HG03457 (cell line): ENCODE results near the gene CREBL2.
"Not testable (repeated sequence)": the region's sequence is repeated elsewhere in the genome, so short reads cannot be mapped to it uniquely, and the experiment has no call there.

Source experiments
- ATAC-seq: cut with Tn5 transposase; IDR thresholded peaks from one replicate; pipeline ENCODE4 v1.9.1; 2021; ENCODE audit warnings: moderate number of reproducible peaks; ENCODE audit not compliant: unreplicated experiment

Gene CREBL2

DNA sequence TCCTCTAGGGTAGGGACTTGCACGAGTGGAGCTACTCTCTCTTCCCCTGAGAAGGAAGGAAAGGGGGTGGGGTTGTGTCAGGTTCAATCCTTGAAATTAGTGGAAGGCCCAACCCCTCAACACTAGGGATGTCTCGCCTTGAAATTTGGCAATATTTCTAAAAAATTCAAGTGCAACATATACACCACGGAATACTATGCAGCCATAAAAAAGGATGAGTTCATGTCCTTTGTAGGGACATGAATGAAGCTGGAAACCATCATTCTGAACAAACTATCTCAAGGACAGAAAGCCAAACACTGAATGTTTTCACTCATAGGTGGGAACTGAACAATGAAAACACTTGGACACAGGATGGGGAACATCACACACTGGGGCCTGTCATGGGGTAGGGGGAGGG lies 15.1 kb upstream of the CREBL2 start:
- not testable (repeated sequence) for ATAC-seq

GRCh38 chr12:12598864-12599263 lies 12.8 kb upstream of the CREBL2 start:
- no peak for ATAC-seq

- no peak for ATAC-seq
Measured at GRCh38 chr12:12599750-12600643, 11.7 kb upstream of the CREBL2 start.

GRCh38 chr12:12600659-12601058 lies 11.0 kb upstream of the CREBL2 start:
- no peak for ATAC-seq

DNA sequence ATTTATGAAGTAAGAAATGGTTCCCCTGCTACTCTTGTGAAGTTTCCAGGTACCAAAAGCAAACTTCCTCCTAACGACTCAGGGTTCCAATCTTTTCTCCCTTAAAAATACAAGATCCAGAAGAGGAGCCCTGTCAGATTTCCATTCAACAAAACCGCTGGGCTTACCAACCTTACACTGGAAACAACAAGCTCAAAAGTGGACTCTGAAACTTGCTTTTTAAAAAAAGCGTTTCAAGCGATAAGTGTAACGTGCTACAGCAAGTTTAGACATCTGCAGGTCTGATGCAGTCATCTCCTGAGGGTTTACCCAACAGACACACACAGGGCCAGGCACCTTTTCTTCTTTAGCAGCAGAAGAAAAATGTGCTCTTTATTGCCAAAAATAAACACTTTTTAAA lies 6.9 kb upstream of the CREBL2 start:
- no peak for ATAC-seq

DNA sequence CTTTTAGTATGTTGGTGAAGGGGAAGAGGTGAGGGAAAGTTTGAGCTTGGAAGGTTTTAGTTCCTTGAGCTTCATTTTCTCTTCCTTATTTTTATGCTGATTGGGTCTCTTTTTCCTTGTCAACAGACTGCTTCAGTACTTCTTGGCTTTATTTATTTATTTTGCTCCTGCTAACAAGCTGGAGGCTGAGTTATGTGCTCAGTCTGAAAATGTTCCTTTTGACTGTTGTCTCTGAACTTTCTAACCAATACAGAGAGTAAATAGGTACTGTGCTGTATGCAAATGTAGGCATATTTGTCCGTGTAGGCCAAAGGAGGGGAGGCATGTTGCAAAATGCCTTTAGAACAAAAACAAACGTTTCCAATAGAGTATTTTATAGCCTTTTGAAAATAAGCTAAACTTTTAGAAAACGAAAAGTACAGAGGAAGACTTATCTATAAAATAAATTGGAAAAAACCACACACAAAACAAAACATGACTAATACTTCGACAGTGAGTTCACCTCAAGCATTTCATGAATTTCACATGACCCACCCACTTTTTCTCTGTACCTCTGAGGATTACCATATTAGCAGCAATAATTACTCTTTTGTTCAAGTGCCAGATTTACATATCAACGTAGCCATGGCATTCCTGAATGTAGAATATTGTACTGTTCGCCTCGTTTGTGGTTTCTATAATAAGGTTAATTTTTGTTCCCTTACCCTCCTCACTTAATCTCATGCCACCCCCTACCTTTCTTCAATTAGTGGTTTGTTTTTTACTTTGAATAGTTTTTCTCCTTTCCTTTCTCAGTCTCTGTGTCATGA lies 4.7 kb upstream of the CREBL2 start:
- no peak for ATAC-seq

GRCh38 chr12:12608557-12608957 lies 3.1 kb upstream of the CREBL2 start:
- ATAC-seq: no peak

- no peak for ATAC-seq
Measured at GRCh38 chr12:12609692-12610091, 2.0 kb upstream of the CREBL2 start.

DNA sequence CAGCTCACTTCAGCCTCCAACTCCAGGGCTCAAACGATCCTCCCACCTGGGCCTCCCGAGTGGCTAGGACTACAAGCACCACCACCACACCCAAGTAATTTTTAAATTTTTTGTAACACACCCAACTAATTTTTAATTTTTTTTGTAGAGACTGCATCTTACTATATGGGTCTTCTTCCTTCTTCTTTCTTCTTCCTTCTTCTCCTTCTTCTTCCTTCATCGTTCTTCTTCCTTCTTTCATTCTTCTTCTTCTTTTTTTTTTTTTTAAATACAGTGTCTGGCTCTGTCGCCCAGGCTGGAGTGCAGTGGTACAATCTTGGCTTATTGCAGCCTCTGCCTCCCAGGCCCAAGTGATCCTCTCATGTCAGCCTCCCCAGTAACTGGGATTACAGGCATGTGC lies 965 bp upstream of the CREBL2 start:
- ATAC-seq: no peak

DNA sequence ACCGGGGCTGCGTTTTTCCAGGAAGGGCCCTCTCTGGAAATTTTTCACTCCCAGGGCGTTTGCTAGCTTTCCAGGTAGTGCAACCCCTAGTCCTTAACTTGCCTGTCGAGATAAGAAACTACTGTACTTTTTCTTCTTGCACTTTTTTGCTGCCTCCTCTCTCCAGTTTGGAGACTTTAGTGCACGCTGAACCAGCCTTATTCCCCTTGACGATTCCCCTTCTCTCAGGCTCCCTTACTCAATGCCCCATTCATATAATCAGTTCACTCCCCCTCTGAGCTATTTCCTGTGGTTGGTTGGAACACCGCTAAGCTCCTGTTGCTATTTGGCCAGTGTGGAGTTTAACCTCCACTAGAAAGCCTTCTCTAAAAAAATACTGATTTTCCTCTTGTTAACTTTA lies 682 bp downstream of the CREBL2 start:
- no peak for ATAC-seq

DNA sequence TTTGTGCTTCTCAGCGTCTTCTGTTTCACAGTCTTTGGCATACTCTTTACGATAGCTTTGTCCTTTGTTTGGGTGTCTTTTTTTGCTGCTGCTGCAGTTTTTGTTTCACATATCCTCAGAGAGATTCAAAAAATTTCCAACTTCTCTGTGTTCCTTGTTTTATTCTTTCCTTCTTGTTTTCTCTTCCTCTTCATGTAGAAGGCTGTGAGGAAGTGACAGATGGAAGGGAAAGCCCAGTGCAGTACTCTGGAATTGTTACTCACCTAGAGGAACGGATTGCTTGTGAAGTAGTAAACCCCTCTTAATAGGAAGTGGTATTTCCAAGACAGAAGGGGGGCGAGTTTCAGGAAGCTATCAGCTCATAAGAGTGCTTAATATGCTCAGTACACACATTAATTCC lies 1.7 kb downstream of the CREBL2 start:
- no peak for ATAC-seq

- no peak for ATAC-seq
Measured at GRCh38 chr12:12614342-12614741, 2.7 kb downstream of the CREBL2 start.

- no peak for ATAC-seq
Measured at GRCh38 chr12:12616512-12617310, 5.0 kb downstream of the CREBL2 start.

GRCh38 chr12:12618064-12618463 lies 6.4 kb downstream of the CREBL2 start:
- not testable (repeated sequence) for ATAC-seq

GRCh38 chr12:12620730-12621315 lies 9.1 kb downstream of the CREBL2 start:
- ATAC-seq: no peak

- no peak for ATAC-seq
Measured at GRCh38 chr12:12622418-12622817, 10.7 kb downstream of the CREBL2 start.

GRCh38 chr12:12624498-12624992 lies 12.9 kb downstream of the CREBL2 start:
- ATAC-seq: no peak

GRCh38 chr12:12626471-12626870 lies 14.8 kb downstream of the CREBL2 start:
- no peak for ATAC-seq

GRCh38 chr12:12627308-12627827 lies 15.7 kb downstream of the CREBL2 start:
- no peak for ATAC-seq

- no peak for ATAC-seq
Measured at GRCh38 chr12:12628013-12628412, 16.3 kb downstream of the CREBL2 start.
